Keratinocyte (primary cell): ENCODE measurements around the gene NFKB2. TPM values are rescaled to one million over a fixed set of nuclear protein-coding genes. Genes with fewer than 3 reads are reported as not detected.

Experiments
- DNase-seq: peaks from one replicate; pipeline ENCODE4 v3.0.0-alpha.2; 2011; ENCODE audit warnings: low read depth, missing footprints, low spot score
- FAIRE-seq: peaks from 2 replicates; lab custom pipeline; 2011; peaks lifted over from hg19 to GRCh38; lab: Jason Lieb, UNC
- H2AFZ ChIP-seq: 2 replicates; pipeline ENCODE4 v1.6.0; 2012; ENCODE audit warnings: low read length, control low read depth, inconsistent platforms; ENCODE audit not compliant: control insufficient read depth
- H3K27ac ChIP-seq: 2 replicates; pipeline ENCODE4 v1.5.1; 2011; ENCODE audit warnings: low read length; ENCODE audit not compliant: control insufficient read depth, insufficient read depth
- H3K27me3 ChIP-seq: 3 replicates; pipeline ENCODE4 v1.6.0; 2011; ENCODE audit warnings: low read length; ENCODE audit not compliant: control insufficient read depth, insufficient read depth; ENCODE audit errors: extremely low read depth
- H3K36me3 ChIP-seq, 2 experiments: 2 replicates in 1 of 2; 3 replicates in 1 of 2; pipeline ENCODE4 v1.5.1; 2011; ENCODE audit warnings: low read length in 2 of 2, mild to moderate bottlenecking in 1 of 2; ENCODE audit not compliant: control insufficient read depth in 2 of 2, insufficient read depth in 2 of 2; ENCODE audit errors: extremely low read depth in 1 of 2
- H3K4me1 ChIP-seq: 3 replicates; pipeline ENCODE4 v1.5.1; 2011; ENCODE audit warnings: low read length; ENCODE audit not compliant: control insufficient read depth, insufficient read depth; ENCODE audit errors: extremely low read depth
- H3K4me2 ChIP-seq: 3 replicates; pipeline ENCODE4 v1.6.0; 2011; ENCODE audit warnings: low read depth, low read length; ENCODE audit not compliant: control insufficient read depth, insufficient read depth; ENCODE audit errors: extremely low read depth
- H3K4me3 ChIP-seq, 3 experiments: fragments of 200-600 bp in 1 of 3; sonication (generic) in 1 of 3; 2 replicates in 2 of 3; 3 replicates in 1 of 3; pipeline ENCODE4 v1.5.1; 2011 to 2016; ENCODE audit warnings: low read length in 3 of 3, mild to moderate bottlenecking in 3 of 3, control low read depth in 2 of 3, inconsistent platforms in 1 of 3, low read depth in 1 of 3, mixed read lengths in 1 of 3, mixed run types in 1 of 3, moderate library complexity in 1 of 3; ENCODE audit not compliant: control insufficient read depth in 2 of 3, insufficient read depth in 2 of 3; ENCODE audit errors: extremely low read depth in 1 of 3
- H3K79me2 ChIP-seq: 2 replicates; pipeline ENCODE4 v1.6.0; 2012; ENCODE audit warnings: low read length; ENCODE audit not compliant: control insufficient read depth, insufficient read depth
- H3K9ac ChIP-seq: 3 replicates; pipeline ENCODE4 v1.6.0; 2011; ENCODE audit warnings: low read length; ENCODE audit not compliant: control insufficient read depth, insufficient read depth; ENCODE audit errors: extremely low read depth
- H3K9me1 ChIP-seq: 3 replicates; pipeline ENCODE4 v1.6.0; 2011; ENCODE audit warnings: low read length; ENCODE audit not compliant: control insufficient read depth, insufficient read depth; ENCODE audit errors: extremely low read depth
- H3K9me3 ChIP-seq: 2 replicates; pipeline ENCODE4 v1.5.1; 2012; ENCODE audit warnings: low read depth, low read length; ENCODE audit not compliant: control insufficient read depth
- H4K20me1 ChIP-seq: 3 replicates; pipeline ENCODE4 v1.6.0; 2011; ENCODE audit warnings: low read length; ENCODE audit not compliant: control insufficient read depth, insufficient read depth; ENCODE audit errors: extremely low read depth
- EZH2 ChIP-seq: IDR thresholded peaks from one replicate; pipeline ENCODE4 v1.6.1; 2012; ENCODE audit warnings: inconsistent platforms, mild to moderate bottlenecking, low read length, moderate library complexity
- dilution Hi-C: fragments of 300-500 bp; cut with MboI; formaldehyde crosslinking; loops from one replicate; pipeline ENCODE4 v1.7.0; 2020; ENCODE audit warnings: low sequenced_read_pairs; ENCODE audit not compliant: extremely low pct_ligation_motif_present
- polyA plus RNA-seq, 5 experiments: library from polyadenylated mRNA; depleted of rRNA in 3 of 5; stranded (reverse) in 3 of 5; stranded (forward) in 1 of 5; unstranded in 1 of 5; fragments of >200 nt; gene quantifications; 1 replicate in 1 of 5; 2 replicates in 3 of 5; 3 replicates in 1 of 5; pipeline versions ENCODE4 v1.2.1 to v1.2.3, GENCODE V29; 2011 to 2012; ENCODE audit warnings: missing spikeins in 2 of 5, low read depth in 1 of 5, low replicate concordance in 1 of 5
- TF ChIP-seq, protein P1 (sequence below), 3 experiments: IDR thresholded peaks in 1 of 3; conservative IDR thresholded peaks in 1 of 3; optimal IDR thresholded peaks in 1 of 3; 2 replicates in 2 of 3; 3 replicates in 1 of 3; pipeline versions ENCODE3 to v1.5.1; 2011; ENCODE audit warnings: low read length in 3 of 3, mild to moderate bottlenecking in 3 of 3, moderate library complexity in 2 of 3, control low read depth in 1 of 3, inconsistent platforms in 1 of 3; ENCODE audit not compliant: insufficient read depth in 2 of 3; ENCODE audit errors: extremely low read depth in 1 of 3

The NFKB2 gene
- polyA plus RNA-seq, 1 donor (not counting 4 experiments of a cell fraction or from before 2014, with no cell fraction given) = 14.8 TPM

DNA sequence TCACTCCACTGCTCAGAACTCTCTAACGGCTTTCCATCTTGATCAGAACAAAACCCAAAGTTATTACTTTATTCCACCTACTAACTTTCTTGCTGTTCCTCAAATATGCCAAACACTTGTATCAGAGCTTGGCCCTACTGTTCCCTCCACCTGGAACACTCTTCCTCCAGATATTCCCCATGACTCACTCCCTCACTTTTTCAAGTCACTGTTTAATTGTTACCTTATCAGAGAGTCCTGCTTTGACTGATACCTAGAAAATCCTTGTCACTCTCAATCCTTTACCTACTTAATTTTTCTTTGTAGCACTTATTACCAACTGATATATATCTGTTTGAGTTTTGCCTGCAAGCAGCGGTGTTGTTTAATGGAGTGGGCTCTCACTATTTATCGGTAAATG lies 5.6 kb upstream of the NFKB2 start:
- no peak for FAIRE-seq
- Histone ChIP-seq H3K4me3 (no peak overlapping the region), H3K27me3 (no peaks in the 10 kb centered on the region), H3K9me3 (no peaks in the 10 kb centered on the region), H3K79me2 (no peaks in the 10 kb centered on the region), H3K4me1 (peaks cover 6% of the 10 kb centered on the region), H3K27ac (no peak overlapping the region), H3K4me2 (no peak overlapping the region), H2AFZ (no peak overlapping the region), H3K9me1 (no peaks in the 10 kb centered on the region), H3K9ac (no peak overlapping the region), H4K20me1 (no peaks in the 10 kb centered on the region), H3K36me3 (no peaks in the 10 kb centered on the region)
- dilution Hi-C loops = no loop called here
- DNase-seq = no peak
- no peak for TF ChIP-seq EZH2
- TF ChIP-seq, protein P1, sequence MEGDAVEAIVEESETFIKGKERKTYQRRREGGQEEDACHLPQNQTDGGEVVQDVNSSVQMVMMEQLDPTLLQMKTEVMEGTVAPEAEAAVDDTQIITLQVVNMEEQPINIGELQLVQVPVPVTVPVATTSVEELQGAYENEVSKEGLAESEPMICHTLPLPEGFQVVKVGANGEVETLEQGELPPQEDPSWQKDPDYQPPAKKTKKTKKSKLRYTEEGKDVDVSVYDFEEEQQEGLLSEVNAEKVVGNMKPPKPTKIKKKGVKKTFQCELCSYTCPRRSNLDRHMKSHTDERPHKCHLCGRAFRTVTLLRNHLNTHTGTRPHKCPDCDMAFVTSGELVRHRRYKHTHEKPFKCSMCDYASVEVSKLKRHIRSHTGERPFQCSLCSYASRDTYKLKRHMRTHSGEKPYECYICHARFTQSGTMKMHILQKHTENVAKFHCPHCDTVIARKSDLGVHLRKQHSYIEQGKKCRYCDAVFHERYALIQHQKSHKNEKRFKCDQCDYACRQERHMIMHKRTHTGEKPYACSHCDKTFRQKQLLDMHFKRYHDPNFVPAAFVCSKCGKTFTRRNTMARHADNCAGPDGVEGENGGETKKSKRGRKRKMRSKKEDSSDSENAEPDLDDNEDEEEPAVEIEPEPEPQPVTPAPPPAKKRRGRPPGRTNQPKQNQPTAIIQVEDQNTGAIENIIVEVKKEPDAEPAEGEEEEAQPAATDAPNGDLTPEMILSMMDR (optimal IDR thresholded peaks at IDR 0.05 in 1 of 3, IDR thresholded peaks at IDR 0.05 in 1 of 3, conservative IDR thresholded peaks at IDR 0.05 in 1 of 3; ENCODE audit: extremely low read depth in 1 of 3, insufficient read depth in 2 of 3, low read length in 3 of 3) = no peak

DNA sequence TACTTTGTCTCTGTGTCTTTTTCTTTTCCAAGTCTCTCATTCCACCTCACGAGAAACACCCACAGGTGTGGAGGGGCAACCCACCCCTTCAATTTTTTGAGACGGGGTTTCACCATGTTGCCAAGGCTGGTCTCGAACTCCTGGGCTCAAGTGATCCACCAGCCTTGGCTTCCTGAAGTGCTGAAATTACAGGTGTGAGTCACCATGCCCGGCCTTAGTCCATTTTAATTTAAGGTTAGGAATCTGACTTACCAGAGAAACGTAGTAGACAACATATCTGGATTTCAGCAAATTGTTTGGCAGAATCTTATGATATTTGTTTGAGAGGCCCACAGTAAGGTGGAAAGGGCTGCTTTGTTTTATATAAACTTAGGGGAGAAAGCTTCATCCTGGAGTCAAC lies 3.2 kb upstream of the NFKB2 start:
- no peak overlapping the region for H3K4me2 ChIP-seq
- no peak overlapping the region for H3K4me3 ChIP-seq
- no peak overlapping the region for H3K9ac ChIP-seq
- H3K9me1 ChIP-seq = no peaks in the 10 kb centered on the region
- H3K27me3 ChIP-seq = no peaks in the 10 kb centered on the region
- no peak for FAIRE-seq
- no peak for DNase-seq
- no peaks in the 10 kb centered on the region for H4K20me1 ChIP-seq
- H3K27ac ChIP-seq = no peak overlapping the region
- peaks cover 11% of the 10 kb centered on the region for H3K79me2 ChIP-seq
- H2AFZ ChIP-seq = no peak overlapping the region
- TF ChIP-seq, protein P1 (optimal IDR thresholded peaks at IDR 0.05 in 1 of 3, IDR thresholded peaks at IDR 0.05 in 1 of 3, conservative IDR thresholded peaks at IDR 0.05 in 1 of 3; ENCODE audit: extremely low read depth in 1 of 3, insufficient read depth in 2 of 3, low read length in 3 of 3) = no peak
- no peak for TF ChIP-seq EZH2
- H3K9me3 ChIP-seq = no peaks in the 10 kb centered on the region
- peaks cover under 1 to 3% of the 10 kb centered on the region in 2 experiments for H3K36me3 ChIP-seq
- H3K4me1 ChIP-seq = peaks cover 16% of the 10 kb centered on the region
- dilution Hi-C loops = no loop called here
